Activated T-cell treated with anti-CD3 and anti-CD28 coated beads, Interleukin-2, amount 50 U/mL, for 4 hours (primary cell): Measurements from ENCODE around the gene CNPY1. TPM values are rescaled to one million over a fixed set of nuclear protein-coding genes. Genes with fewer than 3 reads are reported as not detected.
A peak's percentile ranks its signal among the peaks of the same experiment; 100 is the strongest.

Source experiments
- ATAC-seq, 2 donors: fragments of 200-7000 bp; cut with Tn5 transposase; one replicate each; pipeline ENCODE4 v1.10.0; 2021
- DNase-seq: peaks from one replicate; pipeline ENCODE4 v3.0.0-alpha.2; 2020
- H3K27me3 Mint-ChIP-seq: one replicate; pipeline ENCODE4 v1.8.0; 2021; ENCODE audit warnings: low read depth, mixed read lengths
- H3K36me3 Mint-ChIP-seq: one replicate; pipeline ENCODE4 v1.8.0; 2022; ENCODE audit warnings: mixed read lengths; ENCODE audit not compliant: insufficient read depth
- H3K4me1 Mint-ChIP-seq: one replicate; pipeline ENCODE4 v1.8.0; 2021; ENCODE audit warnings: low read depth, mixed read lengths
- H3K4me3 Mint-ChIP-seq: one replicate; pipeline ENCODE4 v1.8.0; 2021; ENCODE audit warnings: mild to moderate bottlenecking, moderate library complexity, mixed read lengths
- H3K9me3 Mint-ChIP-seq: one replicate; pipeline ENCODE4 v1.8.0; 2021; ENCODE audit warnings: mixed read lengths
- total RNA-seq, 3 donors: library from RNA; stranded (reverse); gene quantifications; one replicate each; pipeline ENCODE4 v1.2.1, GENCODE V29; 2021

The CNPY1 gene
- total RNA-seq, 3 donors from 2014 or later = not detected

- DNase-seq = no peak
- peaks cover 4% of the 10 kb centered on the region for H3K4me1 Mint-ChIP-seq
- ATAC-seq = no peak
- peaks cover 7% of the 10 kb centered on the region for H3K9me3 Mint-ChIP-seq
- peaks cover 41% of the 10 kb centered on the region for H3K27me3 Mint-ChIP-seq
- H3K4me3 Mint-ChIP-seq = no peak overlapping the region
- no peaks in the 10 kb centered on the region for H3K36me3 Mint-ChIP-seq
Measured at GRCh38 chr7:155481764-155482163, 64.6 kb downstream of the CNPY1 start.

- ATAC-seq = peak; percentile 74 to 82
- Mint-ChIP-seq H3K27me3 (peaks cover 63% of the 10 kb centered on the region), H3K4me3 (no peak overlapping the region)
Measured at GRCh38 chr7:155477476-155477875, 68.9 kb downstream of the CNPY1 start.

DNA sequence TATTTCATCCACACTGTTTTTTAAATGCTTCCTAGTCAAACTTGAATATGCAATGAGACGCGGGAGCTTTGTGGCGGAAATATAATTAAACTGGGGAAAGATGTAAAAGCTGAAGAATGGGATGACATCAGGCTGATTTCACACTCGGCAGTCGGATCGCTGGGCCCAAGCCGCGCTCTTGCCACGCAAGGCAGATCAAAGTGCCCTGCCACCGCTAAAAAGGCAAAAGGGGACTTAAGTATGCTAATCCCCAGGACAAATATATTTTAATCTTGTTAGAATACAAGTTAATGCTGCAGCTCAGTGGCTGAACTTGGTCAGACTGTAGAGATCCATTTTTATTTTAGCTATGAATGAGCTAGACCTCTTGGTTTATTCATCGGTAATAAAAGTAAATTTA, 74.6 kb downstream of the CNPY1 start:
- Mint-ChIP-seq H3K9me3 (peaks cover 5% of the 10 kb centered on the region), H3K36me3 (no peaks in the 10 kb centered on the region), H3K4me3 (no peak overlapping the region), H3K4me1 (peaks cover 14% of the 10 kb centered on the region), H3K27me3 (peaks cover 89% of the 10 kb centered on the region)
- DNase-seq (no peak), ATAC-seq (no peak)

More at GRCh38 chr7:155477476-155477875, 68.9 kb downstream of the CNPY1 start:
- Mint-ChIP-seq H3K4me1 (peaks cover 2% of the 10 kb centered on the region), H3K9me3 (peaks cover 12% of the 10 kb centered on the region), H3K36me3 (no peaks in the 10 kb centered on the region)
- no peak for DNase-seq

DNA sequence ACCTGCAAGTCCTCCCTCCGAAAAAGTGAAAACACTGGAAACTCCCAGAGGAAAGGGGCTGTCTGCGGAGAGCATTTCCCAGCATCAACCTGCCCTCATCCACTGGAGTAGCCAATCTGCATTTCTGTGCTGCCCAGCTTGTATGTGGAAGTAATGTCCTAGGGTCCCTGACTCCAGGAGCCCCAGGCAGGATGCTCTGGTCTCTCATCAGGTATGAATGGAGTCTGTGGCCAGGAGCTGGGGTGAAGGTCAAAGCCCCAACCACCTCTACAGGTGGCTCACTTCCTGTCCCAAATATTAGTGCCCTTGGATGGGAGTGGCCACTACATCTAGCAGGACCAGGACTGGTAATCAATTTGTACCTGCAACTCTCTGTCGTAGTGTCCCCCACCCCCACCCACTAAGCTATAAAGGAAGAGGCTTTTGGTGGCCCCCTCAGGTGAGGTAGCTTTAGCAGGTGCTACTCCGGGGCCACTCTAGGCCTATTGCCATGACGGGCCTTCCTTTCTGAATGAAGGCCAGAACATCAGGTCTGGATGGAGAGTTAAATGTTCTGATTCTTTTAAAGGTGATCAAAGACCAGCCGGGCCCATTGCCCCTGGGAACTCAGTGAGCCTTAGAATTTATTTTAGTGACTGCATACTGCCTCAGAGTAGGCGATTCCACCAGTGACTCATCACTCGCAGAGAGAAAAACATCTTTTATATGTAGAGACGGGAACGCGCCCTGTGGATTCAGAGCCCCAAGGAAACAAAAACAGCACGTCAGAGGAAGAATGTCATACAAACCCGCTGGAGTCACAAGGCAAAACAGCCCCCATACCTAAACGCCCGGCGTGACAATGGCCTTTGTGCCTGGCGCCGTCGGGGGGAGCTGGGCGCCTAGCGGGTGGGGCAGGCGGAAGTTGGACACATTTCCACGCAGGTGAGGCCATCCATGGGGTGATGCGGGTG, 75.4 kb downstream of the CNPY1 start:
- Mint-ChIP-seq H3K4me1 (peaks cover 14% of the 10 kb centered on the region), H3K36me3 (no peaks in the 10 kb centered on the region), H3K27me3 (peaks cover 86% of the 10 kb centered on the region), H3K9me3 (peaks cover 3% of the 10 kb centered on the region), H3K4me3 (no peak overlapping the region)
- ATAC-seq (peak; percentile 23 to 29), DNase-seq (no peak)

DNA sequence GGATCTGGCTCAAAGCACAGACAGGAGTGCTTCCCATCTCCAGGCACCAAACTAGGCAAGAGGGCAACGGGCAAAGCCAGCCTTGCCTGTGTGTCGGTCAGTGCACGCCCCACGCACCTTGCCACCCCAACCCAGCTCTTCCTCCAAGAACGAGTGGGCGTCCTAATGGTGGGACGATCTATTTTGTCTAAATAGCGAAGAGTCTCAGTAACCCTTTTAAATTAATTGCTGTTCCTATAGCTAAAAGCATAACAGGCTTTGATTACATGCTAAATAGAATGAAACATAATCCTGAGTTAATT, 76.2 kb downstream of the CNPY1 start:
- DNase-seq = no peak
- Mint-ChIP-seq H3K4me1 (peaks cover 14% of the 10 kb centered on the region), H3K36me3 (no peaks in the 10 kb centered on the region), H3K9me3 (no peaks in the 10 kb centered on the region), H3K4me3 (no peak overlapping the region), H3K27me3 (peaks cover 87% of the 10 kb centered on the region)
- no peak for ATAC-seq

DNA sequence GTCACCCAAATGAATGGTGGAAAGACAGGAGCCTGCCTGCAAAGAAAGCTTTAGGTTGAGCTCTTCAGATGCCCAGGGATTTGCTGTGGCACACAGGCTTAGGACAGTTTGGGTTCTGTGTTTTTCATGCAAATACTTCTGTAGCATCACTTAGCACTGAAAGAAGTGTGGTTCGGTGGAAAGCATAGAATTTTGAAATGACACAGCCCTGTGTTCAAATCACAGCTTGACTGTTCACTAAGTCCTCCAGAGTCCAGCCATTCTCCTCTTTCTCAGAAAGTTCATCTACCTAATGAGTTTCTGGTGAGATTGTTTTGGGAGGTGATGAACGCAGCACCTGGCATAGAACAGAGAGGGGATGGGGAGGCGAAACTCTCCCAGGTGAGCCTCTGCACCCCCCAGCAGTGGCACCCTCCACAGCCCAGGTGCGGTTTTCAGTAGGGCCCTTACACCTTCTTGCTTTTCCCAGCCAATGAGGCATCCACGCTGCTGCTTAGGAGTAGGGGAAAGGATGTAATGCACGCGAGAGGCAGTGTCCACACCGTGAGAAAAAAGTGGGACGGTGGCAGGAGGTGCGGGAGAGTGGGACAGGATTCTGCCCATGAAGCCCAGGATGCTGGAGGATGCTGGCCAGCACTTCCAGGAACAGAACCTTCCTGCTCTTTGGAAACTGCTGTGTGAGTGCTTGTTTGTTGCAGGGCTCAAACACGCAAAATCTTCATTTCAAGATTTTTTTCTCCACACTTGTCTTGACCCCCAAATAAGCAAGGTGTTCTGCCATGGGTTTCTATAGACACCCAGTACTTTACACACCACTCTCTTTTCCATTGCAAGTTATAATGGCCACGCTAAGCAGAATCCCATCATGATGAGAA, 76.8 kb downstream of the CNPY1 start:
- Mint-ChIP-seq H3K9me3 (no peaks in the 10 kb centered on the region), H3K36me3 (no peaks in the 10 kb centered on the region), H3K4me3 (no peak overlapping the region), H3K27me3 (peaks cover 88% of the 10 kb centered on the region), H3K4me1 (peaks cover 14% of the 10 kb centered on the region)
- ATAC-seq (no peak), DNase-seq (no peak)

DNA sequence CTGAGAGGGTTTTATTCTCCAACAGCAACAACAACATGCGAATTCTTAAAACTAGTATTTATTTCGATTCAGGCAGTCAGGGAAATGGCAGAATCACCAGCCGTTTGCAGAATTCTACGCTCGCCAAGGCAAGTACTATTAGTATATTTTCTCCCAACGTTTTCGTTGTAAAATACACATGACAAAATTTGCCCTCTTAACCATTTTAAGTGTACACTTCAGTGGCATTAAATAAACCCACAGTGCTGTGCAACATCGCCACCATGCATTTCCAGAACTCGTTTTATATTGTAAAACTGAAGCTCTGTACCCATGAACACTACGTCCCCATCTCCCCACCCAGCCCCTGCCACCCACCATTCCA, 77.6 kb downstream of the CNPY1 start:
- Mint-ChIP-seq H3K27me3 (peaks cover 87% of the 10 kb centered on the region), H3K4me3 (no peak overlapping the region), H3K36me3 (no peaks in the 10 kb centered on the region), H3K9me3 (no peaks in the 10 kb centered on the region), H3K4me1 (peaks cover 14% of the 10 kb centered on the region)
- no peak for DNase-seq
- no peak for ATAC-seq

GRCh38 chr7:155467846-155468784, 78.2 kb downstream of the CNPY1 start:
- Mint-ChIP-seq H3K27me3 (peaks cover 87% of the 10 kb centered on the region), H3K9me3 (no peaks in the 10 kb centered on the region), H3K36me3 (no peaks in the 10 kb centered on the region), H3K4me1 (peaks cover 14% of the 10 kb centered on the region), H3K4me3 (no peak overlapping the region)
- DNase-seq (no peak), ATAC-seq (no peak)

GRCh38 chr7:155466814-155467733, 79.3 kb downstream of the CNPY1 start:
- no peak for DNase-seq
- peak; percentile 69 to 81 for ATAC-seq
- H3K27me3 Mint-ChIP-seq = peaks cover 85% of the 10 kb centered on the region
- H3K4me3 Mint-ChIP-seq = no peak overlapping the region
- peaks cover 14% of the 10 kb centered on the region for H3K4me1 Mint-ChIP-seq
- H3K9me3 Mint-ChIP-seq = no peaks in the 10 kb centered on the region
- no peaks in the 10 kb centered on the region for H3K36me3 Mint-ChIP-seq

- no peaks in the 10 kb centered on the region for H3K36me3 Mint-ChIP-seq
- peaks cover 87% of the 10 kb centered on the region for H3K27me3 Mint-ChIP-seq
- H3K4me1 Mint-ChIP-seq = peaks cover 13% of the 10 kb centered on the region
- DNase-seq = no peak
- H3K4me3 Mint-ChIP-seq = no peak overlapping the region
- H3K9me3 Mint-ChIP-seq = no peaks in the 10 kb centered on the region
- peak in 1 of 2 donors; percentile 9 for ATAC-seq
Measured at GRCh38 chr7:155466142-155466813, 80.1 kb downstream of the CNPY1 start.

DNA sequence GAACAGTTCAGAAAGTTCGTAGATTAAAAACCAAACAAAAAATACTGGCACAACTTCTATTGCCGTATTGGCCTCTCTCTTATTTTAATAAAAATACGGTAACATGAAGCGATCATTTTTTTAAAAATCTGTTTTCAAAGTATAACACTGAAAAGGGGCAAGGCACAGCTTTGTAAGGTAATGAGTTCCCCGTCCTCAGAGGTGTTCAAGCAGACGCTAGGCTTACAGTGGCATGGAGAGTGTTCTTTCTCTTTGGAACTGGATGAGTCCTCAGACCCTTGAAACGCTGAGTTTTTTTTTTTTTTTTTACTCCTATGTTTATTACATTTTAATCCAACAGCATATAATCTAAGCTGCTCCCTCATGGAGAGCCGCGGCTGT, 80.6 kb downstream of the CNPY1 start:
- Mint-ChIP-seq H3K4me3 (no peak overlapping the region), H3K36me3 (no peaks in the 10 kb centered on the region), H3K9me3 (no peaks in the 10 kb centered on the region), H3K4me1 (peaks cover 10% of the 10 kb centered on the region), H3K27me3 (peaks cover 87% of the 10 kb centered on the region)
- ATAC-seq (no peak), DNase-seq (no peak)

DNA sequence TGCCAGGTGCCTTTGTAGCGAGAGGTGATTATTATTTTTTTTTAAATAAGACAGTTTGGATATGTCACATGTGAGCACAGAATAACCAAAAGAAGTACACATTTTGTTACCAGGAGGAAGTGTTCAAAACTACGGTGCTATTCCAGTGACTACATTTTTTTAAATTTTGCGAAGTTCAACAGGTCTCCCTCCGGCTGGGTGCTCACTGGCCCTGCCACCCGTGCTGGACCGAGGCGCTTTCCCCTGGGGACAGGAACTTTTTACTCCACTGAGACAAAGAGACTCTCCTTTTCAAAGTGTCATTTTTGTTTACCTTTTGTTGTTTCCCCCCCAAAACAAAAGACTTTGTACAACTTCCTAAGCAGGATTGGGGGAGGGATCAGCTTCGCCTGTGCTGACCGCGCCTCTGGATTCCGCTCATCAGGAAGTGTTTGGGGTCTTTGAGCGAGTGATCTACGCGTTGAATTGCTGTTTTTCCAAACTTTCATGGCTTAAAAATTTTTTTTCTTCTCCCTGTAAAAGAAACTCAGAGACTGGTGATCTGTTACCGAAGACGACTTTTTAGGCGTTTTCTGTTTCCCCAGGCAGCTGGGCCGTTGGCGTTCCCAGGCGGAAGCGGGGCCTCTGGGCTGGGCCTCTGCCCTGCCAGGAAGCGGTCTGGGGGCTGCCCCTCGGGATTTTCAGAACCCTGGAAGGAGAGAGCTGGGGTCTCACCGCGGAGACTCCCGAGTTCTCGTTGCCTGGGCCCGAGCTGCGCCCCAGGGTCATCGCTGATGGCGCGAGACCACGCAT, 81.2 kb downstream of the CNPY1 start:
- H3K4me1 Mint-ChIP-seq = peaks cover 10% of the 10 kb centered on the region

More for the DNA sequence above, 81.2 kb downstream of the CNPY1 start:
- ATAC-seq (no peak), DNase-seq (no peak)
- H3K36me3 Mint-ChIP-seq = no peaks in the 10 kb centered on the region
- H3K9me3 Mint-ChIP-seq = no peaks in the 10 kb centered on the region
- no peak overlapping the region for H3K4me3 Mint-ChIP-seq
- H3K27me3 Mint-ChIP-seq = peaks cover 87% of the 10 kb centered on the region
